ENCODE measurements around the gene C1QTNF9.
"Not testable (repeated sequence)": the region's sequence is repeated elsewhere in the genome, so short reads cannot be mapped to it uniquely, and the experiment has no call there.

C1QTNF9 gene

DNA sequence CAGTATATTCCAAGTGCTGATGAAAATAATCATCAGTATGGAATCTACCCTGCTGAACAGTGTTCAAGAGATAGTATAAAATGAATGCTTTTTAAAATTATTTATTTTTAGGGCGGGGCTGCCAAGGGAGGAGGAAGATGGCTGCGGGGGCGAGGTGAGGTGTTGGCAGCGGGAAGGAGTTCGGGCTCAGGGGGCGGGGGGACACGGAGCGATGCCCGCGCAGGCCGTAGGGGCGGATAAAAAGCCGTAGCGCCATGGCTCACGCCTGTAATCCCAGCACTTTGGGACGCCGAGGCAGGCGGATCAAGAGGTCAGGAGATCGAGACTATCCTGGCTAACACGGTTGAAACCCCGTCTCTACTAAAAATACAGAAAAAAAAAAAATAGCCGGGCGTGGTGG lies 18.2 kb downstream of the C1QTNF9 start:
- DNase-seq = not testable (repeated sequence)

DNA sequence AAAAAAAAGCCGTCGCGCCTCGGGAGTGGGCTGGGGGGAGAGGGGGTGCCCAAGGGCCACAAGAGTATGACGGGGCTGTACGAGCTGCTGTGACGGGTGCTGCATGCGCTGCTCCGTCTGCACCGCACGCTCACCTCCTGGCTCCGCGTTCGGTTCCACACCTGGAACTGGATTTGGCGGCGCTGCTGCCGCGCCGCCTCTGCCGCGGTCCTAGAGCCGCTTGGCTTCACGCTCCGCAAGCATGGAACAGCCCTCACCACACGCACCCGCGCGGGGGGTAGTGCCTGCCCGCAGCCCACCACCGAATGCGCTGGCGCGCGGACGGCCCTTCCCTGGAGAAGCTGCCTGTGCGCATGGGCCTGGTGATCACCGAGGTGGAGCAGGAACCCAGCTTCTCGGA lies 18.8 kb downstream of the C1QTNF9 start:
- DNase-seq = no peak

DNA sequence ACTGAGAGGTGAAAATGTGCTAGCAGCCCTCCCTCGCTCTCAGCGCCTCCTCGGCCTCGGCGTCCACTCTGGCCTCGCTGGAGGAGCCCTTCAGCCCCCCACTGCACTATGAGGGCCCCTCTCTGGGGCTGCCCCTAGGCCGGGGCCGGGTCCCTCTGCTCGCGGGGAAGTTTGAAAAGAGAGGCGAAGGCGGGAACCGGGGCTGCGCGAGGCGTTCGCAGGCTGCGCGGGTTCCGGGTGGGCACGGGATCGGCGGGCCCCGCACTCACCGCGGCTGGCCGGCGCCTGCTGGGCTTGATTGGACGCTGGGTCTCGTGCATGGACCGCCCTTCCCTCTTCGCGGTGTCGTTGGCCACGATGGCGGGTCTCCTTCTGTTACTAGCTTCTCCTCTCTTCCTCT lies 29.3 kb downstream of the C1QTNF9 start:
- no peak for DNase-seq

DNA sequence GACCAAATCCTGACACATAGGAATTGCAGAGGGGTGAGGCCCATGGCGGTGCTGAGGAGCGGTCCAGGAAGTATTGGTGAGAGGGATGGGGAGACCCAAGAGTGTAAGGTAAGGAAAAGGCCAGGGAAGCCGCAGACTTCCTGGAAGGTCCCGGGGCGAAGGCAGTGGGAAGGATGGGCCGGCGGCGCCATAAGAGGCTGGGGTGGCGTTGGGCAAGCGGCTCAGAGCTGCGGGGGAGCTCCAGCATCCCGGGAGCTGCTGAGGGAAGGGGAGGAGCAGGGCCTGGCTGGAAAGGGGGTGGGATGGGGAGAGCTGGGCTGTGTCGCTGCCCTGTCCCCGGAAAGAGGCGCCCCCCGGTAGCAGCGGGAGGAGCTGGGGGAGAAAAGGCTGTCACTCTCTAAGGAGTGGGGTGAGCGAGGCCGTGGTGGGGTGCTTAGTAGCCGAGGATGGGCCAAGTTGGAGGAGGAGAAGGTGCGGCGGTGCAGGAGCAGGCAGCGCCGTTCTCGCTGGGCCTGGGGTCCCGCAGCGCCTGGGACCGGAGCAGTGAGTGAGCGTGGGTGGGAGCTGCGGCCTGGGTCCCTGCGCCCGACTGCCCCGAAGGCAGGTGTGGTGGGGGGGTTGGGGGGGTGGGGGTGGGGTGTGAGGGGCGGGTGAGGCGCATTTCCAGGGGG lies 30.7 kb downstream of the C1QTNF9 start:
- no peak for DNase-seq

DNA sequence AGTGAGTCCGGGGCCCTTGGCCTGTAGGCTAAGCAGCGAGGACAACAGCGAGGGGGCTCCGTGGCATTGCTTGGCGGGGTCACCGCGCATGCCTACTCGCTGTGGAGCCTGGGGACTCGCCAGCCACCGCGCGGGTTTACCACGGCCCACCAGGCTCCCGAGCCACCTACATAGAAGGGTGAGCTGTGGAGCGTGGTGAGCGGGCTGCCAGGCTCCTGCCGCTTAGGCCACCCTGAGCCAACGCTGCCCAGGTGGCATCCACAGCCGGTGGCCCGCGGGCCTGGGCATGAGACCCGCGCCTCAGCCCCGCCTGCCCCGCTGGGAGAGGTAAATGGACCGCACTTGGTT lies 31.2 kb downstream of the C1QTNF9 start:
- no peak for DNase-seq

DNA sequence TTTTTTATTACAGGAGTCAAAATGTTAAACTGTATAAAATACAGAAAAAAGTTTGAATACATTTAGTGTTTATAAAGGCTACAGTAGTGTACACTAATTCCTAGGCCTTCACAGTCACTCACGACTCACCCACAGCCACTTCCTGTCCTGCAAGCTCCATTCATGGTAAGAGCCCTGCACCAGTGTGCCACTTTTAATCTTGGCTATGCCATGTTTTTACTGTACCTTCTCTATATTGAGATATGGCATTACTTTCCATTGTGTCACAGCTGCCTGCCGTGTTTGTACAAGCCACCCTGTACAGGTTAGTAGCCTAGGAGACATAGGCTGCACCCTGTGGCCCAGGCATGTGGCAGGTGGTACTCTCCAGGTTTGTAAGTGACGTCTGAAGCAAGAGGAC lies 32.1 kb downstream of the C1QTNF9 start:
- no peak for DNase-seq

DNA sequence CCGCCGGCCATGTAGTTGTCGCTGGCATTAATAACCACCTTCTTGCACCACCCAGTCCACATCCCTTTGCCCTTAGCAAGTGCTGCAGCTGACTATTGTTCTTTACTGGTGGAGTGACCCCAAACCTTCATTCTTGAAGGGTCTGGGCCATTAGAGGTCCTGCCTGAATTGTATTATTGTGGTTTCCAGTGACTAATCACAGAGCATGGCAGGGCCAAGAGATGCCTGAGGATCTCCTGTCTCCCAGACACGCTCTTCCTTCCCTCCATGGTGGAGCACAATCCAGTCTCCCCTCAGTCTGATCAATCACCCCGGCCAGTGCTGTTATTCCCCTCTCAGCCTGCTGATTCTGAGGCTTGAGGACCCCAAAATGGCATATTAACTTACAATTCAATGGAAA lies 39.0 kb downstream of the C1QTNF9 start:
- DNase-seq = no peak

DNA sequence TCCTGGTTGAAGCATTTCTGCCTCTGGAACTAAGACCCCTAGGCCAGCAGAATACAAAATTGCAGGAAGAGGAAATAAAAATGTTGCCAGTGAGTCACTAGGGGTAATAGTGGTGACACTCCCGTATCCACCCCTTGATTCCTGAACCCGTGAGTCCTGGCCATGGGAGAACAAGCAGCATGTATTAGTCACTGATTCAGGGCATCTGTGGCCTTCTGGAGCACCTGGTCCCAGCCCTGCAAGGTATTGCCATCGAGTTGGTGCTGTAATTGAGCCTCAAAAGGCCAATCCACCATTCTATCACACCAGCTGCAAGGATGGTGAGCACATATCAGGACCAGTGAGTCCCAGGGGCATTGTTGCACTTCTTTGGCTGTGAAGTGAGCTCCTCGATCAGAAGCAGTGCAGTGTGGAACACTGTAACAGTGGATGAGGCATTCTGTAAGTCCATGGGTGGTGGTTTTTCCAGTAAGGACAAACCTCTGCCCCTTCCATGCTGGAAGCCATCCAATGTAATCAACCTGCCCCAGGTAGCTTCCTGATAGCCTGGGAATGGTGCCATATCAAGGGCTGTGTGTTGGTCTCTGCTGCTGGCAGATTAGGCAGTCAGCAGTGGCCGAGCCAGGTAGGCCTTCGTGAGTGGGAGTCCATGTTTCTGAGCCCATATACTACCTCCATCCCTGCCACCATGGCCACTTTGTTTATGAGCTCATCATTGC lies 39.6 kb downstream of the C1QTNF9 start:
- no peak for DNase-seq

DNA sequence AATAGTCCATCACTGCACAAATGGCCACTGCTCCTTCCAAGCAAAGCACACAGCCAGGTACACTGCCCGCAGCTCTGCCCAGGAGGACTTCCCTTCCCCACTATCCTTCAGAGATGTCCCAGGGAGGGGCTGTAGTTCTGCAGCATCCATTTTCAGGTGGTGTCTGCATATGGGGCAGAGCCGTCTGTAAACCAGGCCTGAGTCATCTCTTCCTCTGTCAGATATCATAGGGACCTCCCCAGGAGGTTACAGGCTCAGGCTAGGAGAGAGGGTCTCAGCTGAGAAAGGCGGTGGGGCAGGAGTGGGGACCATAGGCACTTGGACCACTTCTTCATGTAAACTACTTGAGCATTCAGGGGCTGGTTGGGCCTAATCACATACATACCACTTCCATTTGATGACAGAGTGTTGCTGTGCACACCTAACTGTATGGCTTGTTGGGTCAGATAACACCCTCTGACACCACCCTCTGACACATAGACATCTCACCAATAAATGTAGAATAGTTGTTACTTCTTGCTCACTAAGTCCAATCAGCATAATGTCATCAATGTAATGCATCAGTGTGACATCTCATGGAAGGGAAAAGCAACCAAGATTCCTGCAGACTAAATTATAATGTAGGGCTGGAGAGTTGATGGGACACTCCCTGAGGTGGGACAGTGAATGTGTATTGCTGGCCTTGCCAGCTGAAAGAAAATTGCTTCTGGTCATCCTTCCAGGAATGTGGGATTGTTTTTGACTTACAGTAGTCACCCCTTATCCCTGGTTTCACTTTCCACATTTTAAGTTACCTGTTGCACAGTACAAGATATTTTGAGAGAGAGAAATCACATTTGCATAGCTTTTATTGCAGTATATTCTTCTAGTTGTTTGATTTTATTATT lies 40.6 kb downstream of the C1QTNF9 start:
- not testable (repeated sequence) for DNase-seq

DNA sequence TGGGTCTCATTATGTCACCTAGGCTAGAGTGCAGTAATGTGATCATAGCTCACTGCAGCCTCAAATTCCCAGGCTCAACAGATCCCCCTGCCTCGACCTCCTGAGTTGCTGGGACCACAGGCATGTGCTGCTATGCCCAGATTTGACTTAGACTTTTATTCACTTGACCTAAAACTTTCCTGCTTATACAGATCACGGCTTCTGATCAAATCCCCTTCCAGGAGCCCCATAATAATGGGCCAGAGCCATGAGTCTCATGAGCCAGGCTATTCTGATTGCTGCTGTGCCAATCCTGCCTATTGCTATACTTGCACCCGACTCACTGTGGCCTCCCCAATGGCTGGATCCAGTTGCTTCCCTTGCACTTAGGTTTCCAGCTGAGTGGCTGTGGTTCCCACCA lies 42.0 kb downstream of the C1QTNF9 start:
- DNase-seq = no peak

DNA sequence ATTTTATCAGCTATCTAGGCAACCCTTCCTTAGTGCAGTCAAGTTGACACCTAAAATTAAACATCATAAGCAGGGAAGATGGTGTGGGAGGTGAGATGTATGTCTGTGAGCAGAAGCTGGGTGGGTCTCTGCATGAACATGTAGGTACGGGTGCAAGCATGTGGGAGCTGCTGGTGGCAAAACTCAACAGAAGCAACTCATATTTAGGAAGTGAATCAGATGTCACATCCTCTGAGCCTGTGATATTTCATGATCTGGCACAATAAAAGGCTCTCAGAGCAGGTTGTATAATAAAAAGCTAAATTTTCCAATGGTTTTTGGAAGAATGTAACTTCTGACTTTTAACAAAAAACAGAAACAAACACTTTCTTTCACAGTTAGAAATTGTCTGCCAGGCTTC lies 44.4 kb downstream of the C1QTNF9 start:
- no peak for DNase-seq

DNA sequence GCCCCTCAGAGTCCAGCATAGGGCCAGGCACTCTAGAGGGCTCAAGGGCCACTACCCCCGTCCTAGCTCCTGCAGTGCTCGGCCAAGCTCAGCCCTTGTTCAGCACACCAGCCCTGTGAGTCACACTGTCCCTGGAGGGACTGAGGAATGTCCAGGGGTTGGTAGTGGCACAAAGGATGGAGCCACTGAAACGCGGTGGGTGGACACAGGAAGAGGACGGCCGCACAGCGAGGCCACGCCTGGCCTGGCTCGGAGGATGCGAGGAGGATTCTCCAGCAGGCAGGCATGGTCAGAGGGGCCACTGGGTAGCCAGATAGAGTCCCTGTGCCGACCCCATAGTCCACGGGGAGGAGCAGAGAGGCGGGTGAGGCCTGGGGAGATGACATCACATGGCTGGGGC lies 45.7 kb downstream of the C1QTNF9 start:
- DNase-seq = no peak

DNA sequence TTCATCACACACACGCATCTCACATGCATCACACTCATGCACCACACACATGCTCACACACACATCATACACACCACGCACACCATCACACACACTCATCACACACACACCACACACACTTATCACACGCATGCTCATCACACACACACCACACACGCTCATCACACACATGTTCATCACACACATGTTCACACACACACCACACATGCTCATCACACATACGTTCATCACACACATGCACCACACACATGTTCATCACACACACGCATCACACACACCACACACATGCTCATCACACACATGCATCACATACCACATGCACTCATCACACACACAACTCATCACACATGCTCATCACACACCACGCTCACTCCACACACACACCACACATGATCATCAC lies 46.9 kb downstream of the C1QTNF9 start:
- no peak for DNase-seq

DNA sequence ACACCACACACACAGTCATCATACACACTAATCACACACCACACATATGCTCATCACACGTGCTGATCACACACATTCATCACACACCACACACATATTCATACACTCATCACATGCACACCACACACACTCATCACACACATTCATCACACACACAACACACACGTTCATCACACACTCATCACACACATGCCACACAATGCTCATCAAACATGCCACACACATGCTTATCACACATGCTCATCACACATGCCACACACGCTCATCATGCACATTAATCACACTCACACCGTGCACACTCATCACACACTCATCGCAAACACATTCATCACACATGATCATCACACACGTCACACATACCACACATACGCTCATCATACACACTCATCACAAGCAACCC lies 47.5 kb downstream of the C1QTNF9 start:
- DNase-seq = no peak

DNA sequence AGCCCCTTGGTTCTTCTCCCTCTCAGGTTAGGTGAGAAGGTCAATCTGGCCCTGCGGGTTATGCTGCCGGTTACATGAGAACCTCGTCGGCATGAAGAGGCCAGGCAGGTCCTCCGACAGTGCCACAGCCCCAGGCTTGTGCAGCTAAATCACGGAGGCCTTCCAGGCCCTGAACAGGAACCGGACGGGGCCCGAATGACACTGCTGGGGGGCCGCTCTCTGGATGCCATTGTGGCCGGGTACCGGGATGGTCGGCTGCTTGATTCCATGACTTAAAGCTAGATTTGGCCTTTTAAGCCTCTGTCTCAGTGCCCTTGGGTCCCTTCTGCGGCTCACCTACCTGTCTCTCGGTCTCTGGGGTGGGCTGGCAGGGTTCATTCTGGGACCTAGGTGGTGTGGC lies 48.4 kb downstream of the C1QTNF9 start:
- no peak for DNase-seq

DNA sequence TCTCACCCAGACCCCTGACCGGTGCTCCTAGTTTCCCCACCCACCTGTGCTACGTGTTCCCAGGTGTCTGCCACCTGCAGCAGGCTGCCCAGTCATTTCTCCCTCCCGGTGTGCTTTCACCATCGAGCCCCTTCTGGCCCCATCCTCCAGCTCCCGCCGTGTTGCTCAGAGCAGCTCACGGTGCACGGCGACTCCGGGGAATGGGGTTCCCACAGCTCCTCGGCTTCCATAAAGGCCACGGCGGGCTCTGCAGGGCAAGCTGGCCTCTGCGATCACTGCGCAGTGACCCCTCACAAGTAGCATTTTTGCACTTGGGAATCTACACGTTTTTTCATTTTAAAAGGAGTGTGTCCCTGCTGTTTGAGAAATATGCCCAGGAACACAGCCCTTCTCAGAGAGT lies 49.5 kb downstream of the C1QTNF9 start:
- not testable (repeated sequence) for DNase-seq

DNA sequence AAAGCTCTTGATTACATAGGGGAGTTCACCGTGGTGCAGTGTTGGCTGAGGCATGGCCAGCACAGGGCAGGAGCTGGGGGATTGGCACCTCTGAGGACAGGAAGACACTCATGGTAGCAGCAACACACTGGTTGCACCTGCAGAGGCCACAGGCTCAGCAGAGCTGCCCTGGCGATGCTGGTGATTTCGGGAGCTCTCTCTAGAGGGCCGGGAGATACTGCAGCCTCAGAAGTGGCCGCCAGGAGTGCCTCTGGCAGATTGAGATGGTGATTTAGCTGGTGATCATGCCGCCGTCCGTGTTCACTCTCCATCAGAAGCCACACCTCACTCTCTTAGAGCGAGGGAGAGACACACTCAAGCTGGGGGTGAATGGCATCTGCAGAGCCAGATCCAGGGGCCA lies 49.9 kb downstream of the C1QTNF9 start:
- not testable (repeated sequence) for DNase-seq

DNA sequence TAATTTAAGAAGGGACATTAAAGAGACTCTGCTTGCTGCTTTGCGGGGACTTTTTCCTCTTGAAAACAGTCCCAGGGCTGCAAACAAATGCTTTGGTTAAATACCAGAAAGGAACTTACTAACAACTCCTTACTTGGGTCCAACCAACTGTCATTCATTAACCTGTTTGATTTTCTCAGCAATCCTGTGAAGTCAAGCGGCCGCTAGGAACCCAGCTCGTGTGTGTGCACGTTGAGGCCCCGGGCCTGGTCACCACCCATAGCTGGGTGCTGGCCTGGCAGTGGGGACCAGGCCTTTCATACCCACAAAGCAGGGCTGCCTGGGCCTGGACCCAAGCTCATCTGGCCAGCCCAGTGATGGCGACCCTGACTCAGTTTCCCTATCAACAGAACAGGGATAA lies 50.7 kb downstream of the C1QTNF9 start:
- no peak for DNase-seq

DNA sequence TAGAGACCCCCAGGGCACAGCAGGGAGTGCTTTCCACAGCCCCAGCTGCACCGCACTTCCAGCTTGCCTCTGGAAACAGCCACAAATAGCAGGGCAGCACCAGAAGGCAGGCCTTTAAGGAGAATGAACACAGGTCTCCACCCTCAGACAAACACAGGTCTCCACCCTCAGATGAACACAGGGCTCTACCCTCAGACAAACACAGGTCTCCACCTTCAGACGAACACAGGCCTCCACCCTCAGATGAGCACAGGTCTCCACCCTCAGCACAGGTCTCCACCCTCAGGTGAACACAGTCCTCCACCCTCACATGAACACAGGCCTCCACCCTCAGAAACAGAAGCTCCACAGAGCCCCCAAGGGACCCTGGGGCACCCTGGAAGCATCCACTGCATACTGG lies 51.7 kb downstream of the C1QTNF9 start:
- no peak for DNase-seq

DNA sequence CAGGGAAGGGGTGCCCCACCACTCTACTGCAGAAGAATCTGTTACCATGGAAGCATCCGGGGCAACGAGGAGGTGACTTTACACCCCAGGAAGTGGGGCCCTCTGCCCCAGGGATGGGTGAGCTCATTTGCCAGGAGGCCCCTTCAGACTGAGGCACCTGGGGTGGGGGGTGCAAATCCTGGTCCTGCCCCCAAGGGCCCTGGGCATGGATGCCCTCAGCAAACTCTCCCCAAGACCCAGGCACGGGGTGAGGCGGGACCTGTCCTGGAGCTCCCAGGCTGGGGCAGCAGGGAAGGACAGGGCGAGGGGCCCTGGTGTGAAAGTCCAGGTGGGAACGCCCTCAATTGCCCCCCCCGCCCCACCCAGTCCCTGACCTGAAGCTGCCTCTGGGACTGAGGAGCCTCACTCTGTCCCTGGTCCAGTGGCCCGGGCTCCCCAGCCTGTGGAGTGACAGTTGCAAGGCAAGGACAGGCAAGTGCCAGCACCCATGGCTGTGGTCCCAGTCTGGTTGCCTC lies 52.5 kb downstream of the C1QTNF9 start:
- no peak for DNase-seq

DNA sequence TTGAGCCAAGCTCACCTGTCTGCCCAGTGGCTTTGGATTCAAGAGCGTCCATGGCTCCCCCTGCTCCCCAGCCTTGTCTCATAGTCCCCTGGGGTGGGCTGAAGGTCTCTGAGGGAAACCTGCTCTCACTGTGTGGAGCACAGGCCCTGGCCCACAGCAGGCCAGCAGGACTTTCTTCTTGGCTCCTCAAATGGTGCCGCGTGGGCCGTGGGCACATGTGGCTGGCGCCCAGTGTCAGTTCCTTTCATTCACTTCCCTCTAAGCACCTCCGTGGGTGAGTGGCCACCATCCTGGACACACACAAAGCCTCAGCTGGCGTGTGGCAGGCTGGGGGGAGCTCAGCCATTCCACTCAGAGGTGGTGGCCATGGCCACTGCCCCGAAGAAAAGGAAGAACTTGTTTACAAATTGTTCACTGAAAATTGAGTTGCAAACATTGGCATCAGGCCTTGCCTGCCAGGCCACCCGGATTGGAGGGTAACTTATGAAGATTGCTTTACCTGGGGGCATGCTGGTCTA lies 53.1 kb downstream of the C1QTNF9 start:
- no peak for DNase-seq

DNA sequence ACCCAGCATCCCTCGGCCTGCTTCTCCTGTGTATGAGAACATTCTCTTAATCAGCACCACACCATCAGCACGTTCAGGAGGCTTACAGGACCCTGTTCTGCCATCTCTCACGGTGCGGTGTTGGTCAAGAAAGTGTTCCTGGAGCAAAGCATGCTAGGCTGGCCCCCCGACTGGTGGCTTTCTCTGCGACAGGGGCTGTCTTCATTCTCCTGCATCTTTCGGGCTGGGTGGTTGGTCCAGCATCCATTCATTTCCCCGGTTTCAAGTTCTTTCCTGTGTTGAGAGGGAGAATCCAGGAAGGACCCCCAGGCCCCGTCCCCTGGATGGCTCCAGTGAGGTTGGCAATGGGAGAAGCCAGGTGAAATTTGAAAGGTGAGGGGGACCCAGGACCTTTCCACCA lies 55.8 kb downstream of the C1QTNF9 start:
- DNase-seq = no peak

DNA sequence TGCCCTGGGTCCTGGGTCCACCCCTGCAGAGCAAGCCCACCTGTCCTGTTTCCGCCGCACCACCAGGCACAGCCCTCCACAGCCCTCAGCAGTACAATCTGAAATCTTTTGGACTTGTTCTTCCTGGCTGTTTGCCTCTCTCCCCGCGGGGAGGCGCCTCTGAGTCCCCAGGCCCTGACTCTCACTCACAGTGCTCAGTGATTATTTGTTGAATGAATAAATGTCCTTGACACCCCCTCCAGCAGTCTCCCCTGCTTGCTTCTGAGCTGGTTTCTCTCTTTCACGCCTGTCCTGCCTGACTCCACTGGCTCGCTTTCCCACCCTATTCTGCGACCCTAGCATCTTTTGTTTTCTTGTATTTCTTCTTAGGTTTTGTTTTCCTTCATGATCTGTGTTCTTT lies 56.9 kb downstream of the C1QTNF9 start:
- DNase-seq = not testable (repeated sequence)

DNA sequence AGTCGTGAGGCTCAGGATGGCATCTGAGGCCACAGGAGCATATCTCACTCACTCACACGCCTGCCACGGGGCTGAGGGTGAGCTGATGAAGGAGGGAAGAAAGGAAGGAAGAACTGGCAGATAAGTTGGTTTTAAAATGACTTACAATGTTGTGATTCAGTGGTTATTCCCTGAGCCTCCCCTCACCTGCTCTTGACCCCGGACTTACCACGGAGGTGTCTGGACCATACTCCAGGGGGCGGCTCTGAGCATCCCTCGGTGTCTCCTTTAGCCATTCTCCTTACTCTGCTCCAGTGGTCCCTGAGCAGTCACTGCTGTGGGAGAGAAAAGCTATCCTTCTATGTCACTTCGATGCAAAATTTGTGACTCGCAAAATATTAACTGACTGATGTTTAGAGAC lies 61.9 kb downstream of the C1QTNF9 start:
- not testable (repeated sequence) for DNase-seq

All from AML-193 (cell line).